Measurements from ENCODE around the gene SLC66A3.

The SLC66A3 gene

GRCh38 chr2:11155381-11156035 lies at the start of gene SLC66A3:
SLC66A3 (plus strand) TSS chr2:11155467; CDS start chr2:11155547, 80 bp downstream.
- peak within 1 kb of the TSS; percentile 32 to 63; a peak in 3 of 4 replicates for H3K4me3 ChIP-seq (ENCODE audit: low read depth in 1 of 2, low read length in 2 of 2)
- peak within 1 kb of the TSS; percentile 80 for H3K4me2 ChIP-seq (ENCODE audit: insufficient read depth, low read length)
- TF ChIP-seq CTCF (IDR thresholded peaks at IDR 0.05; ENCODE audit: borderline replicate concordance, extremely low read depth, low read length, poor library complexity, severe bottlenecking) (peak; percentile 36), EZH2 (IDR thresholded peaks at IDR 0.05; ENCODE audit: borderline replicate concordance, low read depth, low read length, severe bottlenecking) (no peak)
- no peaks in the 10 kb centered on the region for H3K36me3 ChIP-seq (ENCODE audit: insufficient read depth, low read length)
- peak within 1 kb of the TSS; percentile 65 for H3K9ac ChIP-seq (ENCODE audit: low read depth, low read length)
- ATAC-seq (ENCODE audit: insufficient read depth, low read depth): peak; percentile 88
- peaks cover 19% of the 10 kb centered on the region for H3K4me1 ChIP-seq (ENCODE audit: insufficient read depth, low read length)
- no peaks in the 10 kb centered on the region for H4K20me1 ChIP-seq (ENCODE audit: insufficient read depth, low read length)
- H2AFZ ChIP-seq (ENCODE audit: low read depth, low read length): peak within 1 kb of the TSS; percentile 79
- H3K27ac ChIP-seq (ENCODE audit: low read length): peak within 1 kb of the TSS; percentile 57
- no peaks in the 10 kb centered on the region for H3K79me2 ChIP-seq (ENCODE audit: insufficient read depth, low read length)
- DNase-seq: no peak
- H3K27me3 ChIP-seq (ENCODE audit: insufficient read depth, low read length, poor library complexity): peaks cover 6% of the 10 kb centered on the region
- H3K9me3 ChIP-seq (ENCODE audit: insufficient read depth, low read length, severe bottlenecking): no peaks in the 10 kb centered on the region

DNA sequence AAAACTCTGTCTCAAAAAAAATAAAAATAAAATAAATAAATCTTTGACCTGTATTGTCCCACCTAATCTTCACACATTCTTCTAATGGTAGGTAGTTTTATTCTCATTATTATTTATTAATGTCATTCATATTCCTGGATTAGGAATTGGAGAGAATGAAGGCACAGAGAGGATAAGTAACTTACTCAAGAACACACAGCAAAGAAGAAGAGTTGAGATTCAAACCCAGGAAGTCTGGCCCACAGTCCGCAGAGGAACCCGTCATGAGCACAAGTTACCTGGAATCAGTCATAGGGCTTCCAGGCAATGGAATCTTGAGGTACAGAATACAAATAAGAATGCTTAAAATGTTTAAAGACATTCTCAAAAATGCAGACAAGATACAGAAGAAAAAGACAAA lies 46.3 kb upstream of the SLC66A3 start:
- Histone ChIP-seq H3K9ac (ENCODE audit: low read depth, low read length) (no peak overlapping the region), H3K4me1 (ENCODE audit: insufficient read depth, low read length) (no peaks in the 10 kb centered on the region), H3K36me3 (ENCODE audit: insufficient read depth, low read length) (no peaks in the 10 kb centered on the region)

GRCh38 chr2:11112870-11113428 lies 42.3 kb upstream of the SLC66A3 start:
- Histone ChIP-seq H3K4me3 (ENCODE audit: low read depth in 1 of 2, low read length in 2 of 2) (no peak overlapping the region), H4K20me1 (ENCODE audit: insufficient read depth, low read length) (no peaks in the 10 kb centered on the region), H3K9ac (ENCODE audit: low read depth, low read length) (no peak overlapping the region), H3K9me3 (ENCODE audit: insufficient read depth, low read length, severe bottlenecking) (no peaks in the 10 kb centered on the region), H3K27ac (ENCODE audit: low read length) (no peak overlapping the region), H3K4me2 (ENCODE audit: insufficient read depth, low read length) (no peak overlapping the region), H3K36me3 (ENCODE audit: insufficient read depth, low read length) (no peaks in the 10 kb centered on the region), H3K27me3 (ENCODE audit: insufficient read depth, low read length, poor library complexity) (no peaks in the 10 kb centered on the region), H2AFZ (ENCODE audit: low read depth, low read length) (no peak overlapping the region), H3K79me2 (ENCODE audit: insufficient read depth, low read length) (no peaks in the 10 kb centered on the region), H3K4me1 (ENCODE audit: insufficient read depth, low read length) (no peaks in the 10 kb centered on the region)
- DNase-seq: no peak
- TF ChIP-seq EZH2 (IDR thresholded peaks at IDR 0.05; ENCODE audit: borderline replicate concordance, low read depth, low read length, severe bottlenecking): no peak
- TF ChIP-seq CTCF (IDR thresholded peaks at IDR 0.05; ENCODE audit: borderline replicate concordance, extremely low read depth, low read length, poor library complexity, severe bottlenecking): no peak
- ATAC-seq (ENCODE audit: insufficient read depth, low read depth): no peak

More for the DNA sequence above, 46.3 kb upstream of the SLC66A3 start:
- no peak for TF ChIP-seq EZH2 (IDR thresholded peaks at IDR 0.05; ENCODE audit: borderline replicate concordance, low read depth, low read length, severe bottlenecking)
- no peak for TF ChIP-seq CTCF (IDR thresholded peaks at IDR 0.05; ENCODE audit: borderline replicate concordance, extremely low read depth, low read length, poor library complexity, severe bottlenecking)
- Histone ChIP-seq H2AFZ (ENCODE audit: low read depth, low read length) (no peak overlapping the region), H3K79me2 (ENCODE audit: insufficient read depth, low read length) (no peaks in the 10 kb centered on the region), H3K4me3 (ENCODE audit: low read depth in 1 of 2, low read length in 2 of 2) (no peak overlapping the region), H4K20me1 (ENCODE audit: insufficient read depth, low read length) (no peaks in the 10 kb centered on the region), H3K9me3 (ENCODE audit: insufficient read depth, low read length, severe bottlenecking) (no peaks in the 10 kb centered on the region), H3K27me3 (ENCODE audit: insufficient read depth, low read length, poor library complexity) (no peaks in the 10 kb centered on the region), H3K27ac (ENCODE audit: low read length) (no peak overlapping the region), H3K4me2 (ENCODE audit: insufficient read depth, low read length) (no peak overlapping the region)
- DNase-seq (no peak), ATAC-seq (ENCODE audit: insufficient read depth, low read depth) (no peak)
